ENCODE results near the gene CLDN6. TPM values are rescaled to one million over a fixed set of nuclear protein-coding genes. Genes with fewer than 3 reads are reported as not detected.

CLDN6 gene
- total and polyA plus RNA-seq, 2 donors (not counting 1 experiment from before 2014, with no cell fraction given), result 0.03 TPM; not detected in 1

GRCh38 chr16:3026609-3027488 lies 8.9 kb upstream of the CLDN6 start:
- no peak overlapping the region for H3K9ac ChIP-seq (ENCODE audit: insufficient read depth, low read length)
- peaks cover 5% of the 10 kb centered on the region for H3K27me3 ChIP-seq (ENCODE audit: control insufficient read depth, insufficient read depth, low read length)
- no peak overlapping the region for H2AFZ ChIP-seq (ENCODE audit: low read length)
- no peak overlapping the region for H3K4me3 ChIP-seq (replicated peaks in 1 of 4; ENCODE audit: control extremely low read depth in 1 of 4, insufficient read depth in 1 of 4, low read depth in 3 of 4, low read length in 4 of 4)
- H3K79me2 ChIP-seq (ENCODE audit: control insufficient read depth, insufficient read depth, low read length), result peaks cover 2% of the 10 kb centered on the region
- no peak overlapping the region for H3K4me2 ChIP-seq (ENCODE audit: extremely low read depth, insufficient read depth, low read length)
- H3K4me1 ChIP-seq (ENCODE audit: control insufficient read depth, extremely low read depth, insufficient read depth, low read length), result peaks cover 7% of the 10 kb centered on the region
- no peak for TF ChIP-seq EZH2 (IDR thresholded peaks at IDR 0.05; ENCODE audit: low read length, missing control alignments)
- TF ChIP-seq CTCF (conservative IDR thresholded peaks at IDR 0.05 in 1 of 2, IDR thresholded peaks at IDR 0.05 in 1 of 2; ENCODE audit: low read depth in 1 of 2, low read length in 2 of 2), result no peak
- H3K9me3 ChIP-seq (ENCODE audit: control insufficient read depth, insufficient read depth, low read depth, low read length), result no peaks in the 10 kb centered on the region
- H3K27ac ChIP-seq (ENCODE audit: insufficient read depth, low read length), result no peak overlapping the region
- H4K20me1 ChIP-seq (ENCODE audit: control insufficient read depth, extremely low read depth, insufficient read depth, low read length), result peaks cover 2% of the 10 kb centered on the region
- peaks cover 21% of the 10 kb centered on the region for H3K36me3 ChIP-seq (ENCODE audit: control insufficient read depth, insufficient read depth, low read length)
- DNase-seq (ENCODE audit: low read depth in 2 of 2), result no peak

GRCh38 chr16:3026003-3026378 lies 8.0 kb upstream of the CLDN6 start:
- DNase-seq (ENCODE audit: low read depth in 2 of 2), result no peak
- TF ChIP-seq CTCF (conservative IDR thresholded peaks at IDR 0.05 in 1 of 2, IDR thresholded peaks at IDR 0.05 in 1 of 2; ENCODE audit: low read depth in 1 of 2, low read length in 2 of 2), result no peak
- no peak for TF ChIP-seq EZH2 (IDR thresholded peaks at IDR 0.05; ENCODE audit: low read length, missing control alignments)
- H3K4me3 ChIP-seq (replicated peaks in 1 of 4; ENCODE audit: control extremely low read depth in 1 of 4, insufficient read depth in 1 of 4, low read depth in 3 of 4, low read length in 4 of 4), result no peak overlapping the region
- H3K4me2 ChIP-seq (ENCODE audit: extremely low read depth, insufficient read depth, low read length), result no peak overlapping the region
- no peaks in the 10 kb centered on the region for H4K20me1 ChIP-seq (ENCODE audit: control insufficient read depth, extremely low read depth, insufficient read depth, low read length)
- H2AFZ ChIP-seq (ENCODE audit: low read length), result no peak overlapping the region
- H3K27me3 ChIP-seq (ENCODE audit: control insufficient read depth, insufficient read depth, low read length), result peaks cover 5% of the 10 kb centered on the region
- H3K36me3 ChIP-seq (ENCODE audit: control insufficient read depth, insufficient read depth, low read length), result peaks cover 27% of the 10 kb centered on the region
- H3K27ac ChIP-seq (ENCODE audit: insufficient read depth, low read length), result no peak overlapping the region
- no peak overlapping the region for H3K9ac ChIP-seq (ENCODE audit: insufficient read depth, low read length)
- H3K4me1 ChIP-seq (ENCODE audit: control insufficient read depth, extremely low read depth, insufficient read depth, low read length), result peaks cover 7% of the 10 kb centered on the region
- peaks cover 2% of the 10 kb centered on the region for H3K79me2 ChIP-seq (ENCODE audit: control insufficient read depth, insufficient read depth, low read length)
- H3K9me3 ChIP-seq (ENCODE audit: control insufficient read depth, insufficient read depth, low read depth, low read length), result no peaks in the 10 kb centered on the region

GRCh38 chr16:3025032-3026002 lies 7.3 kb upstream of the CLDN6 start:
- H3K4me1 ChIP-seq (ENCODE audit: control insufficient read depth, extremely low read depth, insufficient read depth, low read length), result peaks cover 7% of the 10 kb centered on the region
- peaks cover 27% of the 10 kb centered on the region for H3K36me3 ChIP-seq (ENCODE audit: control insufficient read depth, insufficient read depth, low read length)
- H3K27ac ChIP-seq (ENCODE audit: insufficient read depth, low read length), result no peak overlapping the region
- no peak for DNase-seq (ENCODE audit: low read depth in 2 of 2)
- H4K20me1 ChIP-seq (ENCODE audit: control insufficient read depth, extremely low read depth, insufficient read depth, low read length), result no peaks in the 10 kb centered on the region
- H3K27me3 ChIP-seq (ENCODE audit: control insufficient read depth, insufficient read depth, low read length), result peaks cover 5% of the 10 kb centered on the region
- H3K79me2 ChIP-seq (ENCODE audit: control insufficient read depth, insufficient read depth, low read length), result peaks cover 2% of the 10 kb centered on the region
- TF ChIP-seq EZH2 (IDR thresholded peaks at IDR 0.05; ENCODE audit: low read length, missing control alignments) (no peak), CTCF (conservative IDR thresholded peaks at IDR 0.05 in 1 of 2, IDR thresholded peaks at IDR 0.05 in 1 of 2; ENCODE audit: low read depth in 1 of 2, low read length in 2 of 2) (no peak)
- H2AFZ ChIP-seq (ENCODE audit: low read length), result no peak overlapping the region
- H3K9ac ChIP-seq (ENCODE audit: insufficient read depth, low read length), result no peak overlapping the region
- no peak overlapping the region for H3K4me3 ChIP-seq (replicated peaks in 1 of 4; ENCODE audit: control extremely low read depth in 1 of 4, insufficient read depth in 1 of 4, low read depth in 3 of 4, low read length in 4 of 4)
- H3K9me3 ChIP-seq (ENCODE audit: control insufficient read depth, insufficient read depth, low read depth, low read length), result no peaks in the 10 kb centered on the region
- H3K4me2 ChIP-seq (ENCODE audit: extremely low read depth, insufficient read depth, low read length), result no peak overlapping the region
